HUES6 (cell line): ENCODE results near the gene STK11.
A peak's percentile ranks its signal among the peaks of the same experiment; 100 is the strongest.

ENCODE experiments used
- H3K27ac ChIP-seq: 2 replicates; pipeline ENCODE4 v1.7.0; 2013; ENCODE audit warnings: low read depth, mild to moderate bottlenecking, low read length, inconsistent platforms
- H3K27me3 ChIP-seq: 2 replicates; pipeline ENCODE4 v1.6.1; 2013; ENCODE audit warnings: low read length; ENCODE audit not compliant: control insufficient read depth, insufficient read depth
- H3K36me3 ChIP-seq: 2 replicates; pipeline ENCODE4 v1.6.1; 2013; ENCODE audit warnings: low read length; ENCODE audit not compliant: control insufficient read depth, insufficient read depth
- H3K4me1 ChIP-seq: 2 replicates; pipeline ENCODE4 v1.6.1; 2013; ENCODE audit warnings: low read length; ENCODE audit not compliant: control insufficient read depth, insufficient read depth
- H3K4me3 ChIP-seq: 2 replicates; pipeline ENCODE4 v1.5.1; 2013; ENCODE audit warnings: low read depth, low read length
- H3K9ac ChIP-seq: one replicate; pipeline ENCODE4 v1.6.1; 2013; ENCODE audit warnings: mild to moderate bottlenecking, low read length
- H3K9me3 ChIP-seq: 2 replicates; pipeline ENCODE4 v1.6.1; 2013; ENCODE audit warnings: low read depth, low read length; ENCODE audit not compliant: control insufficient read depth, insufficient read depth

Gene STK11

DNA sequence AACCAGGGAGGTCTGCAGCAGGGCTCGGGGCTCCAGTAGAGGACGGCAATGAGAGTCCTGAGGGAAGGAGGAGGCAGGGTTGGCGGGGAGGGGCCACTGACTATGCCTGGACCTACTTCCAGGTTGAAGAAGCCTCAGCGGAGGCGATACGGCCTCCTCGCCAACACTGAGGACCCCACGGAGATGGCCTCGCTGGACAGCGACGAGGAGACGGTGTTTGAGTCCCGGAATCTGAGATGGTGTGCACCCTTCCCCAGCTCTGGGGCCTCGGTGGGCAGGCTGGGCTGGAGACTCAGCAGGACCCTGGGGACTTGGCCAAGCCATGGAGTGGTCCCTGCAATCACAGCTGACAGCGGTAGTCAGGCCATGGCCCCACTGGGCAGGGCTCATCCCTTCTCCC is 71.5 kb downstream of the STK11 start:
- no peak overlapping the region for H3K27ac ChIP-seq
- no peak overlapping the region for H3K9ac ChIP-seq
- H3K27me3 ChIP-seq, result no peaks in the 10 kb centered on the region
- H3K36me3 ChIP-seq, result peaks cover 45% of the 10 kb centered on the region
- H3K4me3 ChIP-seq, result peak overlapping the region; percentile 89; the same call in 1 of the 2 replicates
- H3K4me1 ChIP-seq, result peaks cover 19% of the 10 kb centered on the region
- no peaks in the 10 kb centered on the region for H3K9me3 ChIP-seq
